A549 treated with CORT108297 at 1 μM for 4 hours (cell line): ENCODE results near the gene RBCK1. TPM values are rescaled to one million over a fixed set of nuclear protein-coding genes. Genes with fewer than 3 reads are reported as not detected.

Source experiments
- total RNA-seq: library from RNA; stranded (reverse); fragments of 200-300 nt; extraction: Qiagen RNA extraction; gene quantifications from 5 replicates; pipeline ENCODE4 v1.2.3, GENCODE V29; 2022

The RBCK1 gene
- 106 to 148 TPM (median 146 TPM) in 5 replicates for total RNA-seq

GRCh38 chr20:407953-408842, at the start of gene RBCK1:
TSS of gene RBCK1 (plus strand) at chr20:408299. CDS start at chr20:408758, 459 bp downstream.

DNA sequence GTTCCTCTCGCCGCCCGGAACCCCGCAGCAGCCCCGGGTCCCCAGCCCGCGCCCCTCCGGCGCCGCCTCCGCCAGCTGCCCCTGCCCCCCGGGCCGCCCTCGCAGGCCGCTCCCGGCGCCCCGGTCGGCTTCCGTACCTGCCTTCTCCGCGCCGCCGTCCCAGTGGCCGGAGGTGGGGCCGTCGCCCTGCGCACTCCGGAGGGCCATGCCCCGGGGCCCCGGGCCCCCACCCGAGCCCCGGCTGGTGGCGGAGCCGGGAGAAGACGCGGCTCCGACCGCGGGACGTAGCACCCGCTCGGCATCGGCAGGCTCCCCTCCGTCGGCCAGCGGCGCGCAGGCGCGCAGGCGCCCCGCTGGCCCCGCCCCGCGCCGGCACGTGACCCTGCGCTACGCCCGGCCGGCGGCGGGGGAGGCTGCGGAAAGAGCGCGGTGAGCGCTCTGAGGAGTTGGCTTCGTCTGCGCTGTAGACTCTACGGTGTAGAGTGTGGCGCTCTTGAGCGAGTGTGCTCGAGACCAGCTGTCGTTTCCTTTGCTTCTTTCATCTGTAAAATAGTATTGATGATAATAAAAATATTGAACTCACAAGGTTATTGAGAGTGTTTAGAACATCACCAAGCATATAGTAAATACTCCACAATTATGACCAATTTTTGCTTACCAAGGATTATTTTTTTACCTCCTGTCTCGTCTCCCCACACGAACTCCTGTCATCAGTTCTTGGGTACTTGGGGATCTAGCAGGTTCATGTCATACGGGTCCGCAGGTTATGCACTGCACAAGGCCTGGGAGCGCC, 54.3 kb downstream of the RBCK1 start, which contains the start of gene TBC1D20:
Gene TBC1D20 (minus strand): TSS at position 335 of the 793 bp plus-strand sequence. CDS start 128 bp downstream, at position 207.

Other genes starting within 250 kb of the RBCK1 start
- not detected in 5 replicates for gene DEFB128, start 218.6 kb upstream of the RBCK1 start, total RNA-seq
- not detected in 5 replicates for gene DEFB129, start 181.0 kb upstream of the RBCK1 start, total RNA-seq
- not detected in 5 replicates for gene DEFB132, start 150.6 kb upstream of the RBCK1 start, total RNA-seq
- 10.4 to 11.9 TPM (median 11.2 TPM) in 5 replicates for gene C20orf96, start 117.5 kb upstream of the RBCK1 start, total RNA-seq
- 16.6 to 23.7 TPM (median 20.4 TPM) in 5 replicates for gene ZCCHC3, start 110.7 kb upstream of the RBCK1 start, total RNA-seq
- 18.4 to 29.9 TPM (median 29.6 TPM) in 5 replicates for gene SOX12, start 82.7 kb upstream of the RBCK1 start, total RNA-seq
- 50.4 to 69.1 TPM (median 64.2 TPM) in 5 replicates for gene NRSN2, start 61.2 kb upstream of the RBCK1 start, total RNA-seq
- 43.0 to 53.8 TPM (median 50.7 TPM) in 5 replicates for gene TRIB3, start 27.5 kb upstream of the RBCK1 start, total RNA-seq
- 31.9 to 35.5 TPM (median 33.0 TPM) in 5 replicates for gene TBC1D20, start 54.2 kb downstream of the RBCK1 start, total RNA-seq
- gene CSNK2A1, start 135.5 kb downstream of the RBCK1 start, total RNA-seq = 133 to 156 TPM (median 151 TPM) in 5 replicates
- not detected in 5 replicates for gene TCF15, start 202.0 kb downstream of the RBCK1 start, total RNA-seq
- gene SRXN1, start 244.9 kb downstream of the RBCK1 start, total RNA-seq = 245 to 298 TPM (median 257 TPM) in 5 replicates